CD4-positive, CD25-positive, alpha-beta regulatory T cell (primary cell): ENCODE data around the gene KCNG2. TPM values are rescaled to one million over a fixed set of nuclear protein-coding genes. Genes with fewer than 3 reads are reported as not detected.
A peak's percentile ranks its signal among the peaks of the same experiment; 100 is the strongest.

Experiments used
- ATAC-seq, 2 donors: fragments of 150-1000 bp; cut with Tn5 transposase; one replicate each; pipeline ENCODE4 v1.10.0; 2021; ENCODE audit warnings: low read depth in 2 of 2, moderate number of reproducible peaks in 2 of 2, moderate library complexity in 1 of 2
- DNase-seq, 3 donors: peaks; one replicate each; pipeline versions ENCODE4 v3.0.0 to v3.0.0-alpha.2; 2012 to 2022; ENCODE audit warnings: mixed read lengths in 1 of 3
- H3K27ac ChIP-seq: one replicate; pipeline ENCODE4 v1.7.0; 2013; ENCODE audit warnings: mild to moderate bottlenecking, low read length; ENCODE audit not compliant: insufficient read depth, poor library complexity, severe bottlenecking
- H3K27me3 ChIP-seq: one replicate; pipeline ENCODE4 v1.7.0; 2013; ENCODE audit warnings: low read length; ENCODE audit not compliant: control insufficient read depth, insufficient read depth
- H3K36me3 ChIP-seq: one replicate; pipeline ENCODE4 v1.7.0; 2013; ENCODE audit warnings: mild to moderate bottlenecking, low read length, moderate library complexity; ENCODE audit not compliant: control insufficient read depth, insufficient read depth
- H3K4me1 ChIP-seq: 2 replicates; pipeline ENCODE4 v1.7.0; 2013; ENCODE audit warnings: mild to moderate bottlenecking, low read length; ENCODE audit not compliant: insufficient read depth, control insufficient read depth, poor library complexity, severe bottlenecking
- H3K4me3 ChIP-seq: one replicate; pipeline ENCODE4 v1.7.0; 2013; ENCODE audit warnings: low read depth, mild to moderate bottlenecking, low read length, moderate library complexity
- H3K9me3 ChIP-seq, 2 experiments: 1 replicate in 1 of 2; 2 replicates in 1 of 2; pipeline ENCODE4 v1.7.0; 2013; ENCODE audit warnings: low read length in 2 of 2, mild to moderate bottlenecking in 1 of 2, moderate library complexity in 1 of 2; ENCODE audit not compliant: control insufficient read depth in 2 of 2
- H3K27ac Mint-ChIP-seq, 3 donors: one replicate each; pipeline ENCODE4 v1.8.0; 2020 to 2022; ENCODE audit warnings: mild to moderate bottlenecking in 3 of 3, mixed read lengths in 3 of 3, moderate library complexity in 2 of 3
- H3K27me3 Mint-ChIP-seq: one replicate; pipeline ENCODE4 v1.8.0; 2022; ENCODE audit warnings: mild to moderate bottlenecking, mixed read lengths
- H3K36me3 Mint-ChIP-seq: one replicate; pipeline ENCODE4 v1.8.0; 2020; ENCODE audit warnings: mixed read lengths
- H3K4me1 Mint-ChIP-seq, 4 donors: one replicate each; pipeline ENCODE4 v1.8.0; 2020 to 2022; ENCODE audit warnings: mixed read lengths in 4 of 4, mild to moderate bottlenecking in 1 of 4
- H3K4me3 Mint-ChIP-seq, 4 donors: one replicate each; pipeline ENCODE4 v1.8.0; 2020 to 2022; ENCODE audit warnings: mild to moderate bottlenecking in 4 of 4, mixed read lengths in 4 of 4, moderate library complexity in 3 of 4
- H3K9me3 Mint-ChIP-seq, 7 donors: one replicate each; pipeline ENCODE4 v1.8.0; 2020 to 2022; ENCODE audit warnings: mixed read lengths in 7 of 7, mild to moderate bottlenecking in 3 of 7, moderate library complexity in 2 of 7
- polyA plus RNA-seq, 4 donors: library from polyadenylated mRNA; unstranded; fragments of 300-500 nt; fragmentation: Illumina TruSeq; gene quantifications; one replicate each; pipeline ENCODE4 v1.2.3, GENCODE V29; 2021
- total RNA-seq: library from RNA; stranded (reverse); gene quantifications from one replicate; pipeline ENCODE4 v1.2.3, GENCODE V29; 2022

The KCNG2 gene
- total and polyA plus RNA-seq, 5 donors from 2014 or later = not detected

- no peak for DNase-seq
These were observed 132.4 kb downstream of the KCNG2 start for GRCh38 chr18:79930020-79930642.

GRCh38 chr18:79931475-79931874, 133.7 kb downstream of the KCNG2 start:
- no peak overlapping the region for H3K4me3 ChIP-seq
- Mint-ChIP-seq H3K4me3 (no peak overlapping the region), H3K4me1 (peaks cover 0 to 12% (median 5%) of the 10 kb centered on the region in 4 donors), H3K27me3 (no peaks in the 10 kb centered on the region), H3K27ac (no peak overlapping the region), H3K9me3 (peaks cover 5 to 57% (median 34%) of the 10 kb centered on the region in 7 donors), H3K36me3 (peaks cover 73% of the 10 kb centered on the region)
- no peaks in the 10 kb centered on the region for H3K27me3 ChIP-seq
- peaks cover 59% of the 10 kb centered on the region for H3K36me3 ChIP-seq
- H3K27ac ChIP-seq = no peak overlapping the region
- DNase-seq (no peak), ATAC-seq (no peak)
- no peaks in the 10 kb centered on the region for H3K4me1 ChIP-seq
- peaks cover 42 to 65% of the 10 kb centered on the region in 2 experiments for H3K9me3 ChIP-seq

More at GRCh38 chr18:79930020-79930642, 132.4 kb downstream of the KCNG2 start:
- Mint-ChIP-seq H3K27ac (no peak overlapping the region), H3K9me3 (peaks cover 5 to 48% (median 34%) of the 10 kb centered on the region in 7 donors), H3K4me3 (peak overlapping the region in 1 of 4 donors; percentile 54), H3K4me1 (peaks cover 3 to 12% (median 4%) of the 10 kb centered on the region in 4 donors), H3K27me3 (no peaks in the 10 kb centered on the region), H3K36me3 (peaks cover 70% of the 10 kb centered on the region)
- Histone ChIP-seq H3K9me3 (peaks cover 42 to 51% of the 10 kb centered on the region in 2 experiments), H3K27ac (no peak overlapping the region), H3K4me1 (no peaks in the 10 kb centered on the region), H3K4me3 (no peak overlapping the region), H3K27me3 (no peaks in the 10 kb centered on the region), H3K36me3 (peaks cover 49% of the 10 kb centered on the region)
- ATAC-seq = no peak

- ATAC-seq (no peak), DNase-seq (no peak)
- Mint-ChIP-seq H3K4me3 (no peak overlapping the region), H3K27ac (no peak overlapping the region), H3K9me3 (peaks cover 8 to 60% (median 34%) of the 10 kb centered on the region in 7 donors), H3K36me3 (peaks cover 87% of the 10 kb centered on the region), H3K27me3 (no peaks in the 10 kb centered on the region), H3K4me1 (peaks cover 0 to 12% (median 7%) of the 10 kb centered on the region in 4 donors)
- no peaks in the 10 kb centered on the region for H3K4me1 ChIP-seq
- H3K36me3 ChIP-seq = peaks cover 65% of the 10 kb centered on the region
- H3K27me3 ChIP-seq = no peaks in the 10 kb centered on the region
- H3K27ac ChIP-seq = no peak overlapping the region
- H3K9me3 ChIP-seq = peaks cover 42 to 72% of the 10 kb centered on the region in 2 experiments
- H3K4me3 ChIP-seq = no peak overlapping the region
These were observed 135.2 kb downstream of the KCNG2 start for GRCh38 chr18:79932907-79933306.

GRCh38 chr18:79933765-79934164, 136.0 kb downstream of the KCNG2 start:
- Mint-ChIP-seq H3K27ac (no peak overlapping the region), H3K27me3 (no peaks in the 10 kb centered on the region), H3K9me3 (peaks cover 8 to 57% (median 29%) of the 10 kb centered on the region in 7 donors), H3K4me1 (peaks cover 0 to 12% (median 7%) of the 10 kb centered on the region in 4 donors), H3K36me3 (peaks cover 89% of the 10 kb centered on the region), H3K4me3 (no peak overlapping the region)
- no peak for ATAC-seq
- Histone ChIP-seq H3K27ac (no peak overlapping the region), H3K9me3 (peaks cover 41 to 72% of the 10 kb centered on the region in 2 experiments), H3K36me3 (peaks cover 69% of the 10 kb centered on the region), H3K4me3 (no peak overlapping the region), H3K27me3 (no peaks in the 10 kb centered on the region), H3K4me1 (no peaks in the 10 kb centered on the region)
- DNase-seq = no peak

- no peak overlapping the region for H3K27ac ChIP-seq
- ATAC-seq (no peak), DNase-seq (no peak)
- H3K36me3 Mint-ChIP-seq = peaks cover 89% of the 10 kb centered on the region
- H3K27me3 Mint-ChIP-seq = no peaks in the 10 kb centered on the region
- peaks cover 33 to 65% of the 10 kb centered on the region in 2 experiments for H3K9me3 ChIP-seq
- H3K4me3 Mint-ChIP-seq = no peak overlapping the region
- peaks cover 2 to 12% (median 8%) of the 10 kb centered on the region in 4 donors for H3K4me1 Mint-ChIP-seq
- no peaks in the 10 kb centered on the region for H3K27me3 ChIP-seq
- H3K4me3 ChIP-seq = no peak overlapping the region
- H3K36me3 ChIP-seq = peaks cover 61% of the 10 kb centered on the region
- peaks cover 9 to 51% (median 24%) of the 10 kb centered on the region in 7 donors for H3K9me3 Mint-ChIP-seq
- no peak overlapping the region for H3K27ac Mint-ChIP-seq
- H3K4me1 ChIP-seq = no peaks in the 10 kb centered on the region
These were observed 136.8 kb downstream of the KCNG2 start for GRCh38 chr18:79934311-79935097.

- no peak overlapping the region for H3K27ac Mint-ChIP-seq
- peaks cover 5 to 45% (median 22%) of the 10 kb centered on the region in 7 donors for H3K9me3 Mint-ChIP-seq
- no peak for ATAC-seq
- Histone ChIP-seq H3K36me3 (peaks cover 61% of the 10 kb centered on the region), H3K4me3 (no peak overlapping the region), H3K9me3 (peaks cover 28 to 59% of the 10 kb centered on the region in 2 experiments), H3K27ac (no peak overlapping the region), H3K27me3 (no peaks in the 10 kb centered on the region), H3K4me1 (no peaks in the 10 kb centered on the region)
- H3K36me3 Mint-ChIP-seq = peaks cover 89% of the 10 kb centered on the region
- no peaks in the 10 kb centered on the region for H3K27me3 Mint-ChIP-seq
- H3K4me3 Mint-ChIP-seq = no peak overlapping the region
- peaks cover 5 to 17% (median 11%) of the 10 kb centered on the region in 4 donors for H3K4me1 Mint-ChIP-seq
- no peak for DNase-seq
These were observed 137.4 kb downstream of the KCNG2 start for GRCh38 chr18:79935098-79935480.

GRCh38 chr18:79935499-79935898, 137.8 kb downstream of the KCNG2 start:
- Mint-ChIP-seq H3K27me3 (no peaks in the 10 kb centered on the region), H3K9me3 (peaks cover 5 to 42% (median 22%) of the 10 kb centered on the region in 7 donors), H3K4me3 (no peak overlapping the region), H3K27ac (no peak overlapping the region), H3K36me3 (peaks cover 87% of the 10 kb centered on the region), H3K4me1 (peaks cover 5 to 18% (median 11%) of the 10 kb centered on the region in 4 donors)
- Histone ChIP-seq H3K9me3 (peaks cover 24 to 55% of the 10 kb centered on the region in 2 experiments), H3K27me3 (no peaks in the 10 kb centered on the region), H3K36me3 (peaks cover 62% of the 10 kb centered on the region), H3K4me3 (no peak overlapping the region), H3K4me1 (no peaks in the 10 kb centered on the region), H3K27ac (no peak overlapping the region)
- ATAC-seq (no peak), DNase-seq (no peak)
